Osteoblast (primary cell): ENCODE results near the gene MTMR1. TPM values are rescaled to one million over a fixed set of nuclear protein-coding genes. Genes with fewer than 3 reads are reported as not detected.

Experiments
- DNase-seq: peaks from one replicate; pipeline ENCODE4 v3.0.0; 2011; ENCODE audit warnings: low spot score, mixed read lengths; ENCODE audit not compliant: insufficient read length; ENCODE audit errors: missing footprints
- H2AFZ ChIP-seq: 2 replicates; pipeline ENCODE4 v1.6.0; 2011; ENCODE audit warnings: mild to moderate bottlenecking, low read length
- H3K27ac ChIP-seq: 2 replicates; pipeline ENCODE4 v1.5.1; 2011; ENCODE audit warnings: mild to moderate bottlenecking, low read depth, low read length, moderate library complexity
- H3K27me3 ChIP-seq: 2 replicates; pipeline ENCODE4 v1.6.0; 2012; ENCODE audit warnings: mild to moderate bottlenecking, control low read depth, inconsistent platforms, low read length, moderate library complexity; ENCODE audit not compliant: insufficient read depth
- H3K36me3 ChIP-seq: 2 replicates; pipeline ENCODE4 v1.5.1; 2011; ENCODE audit warnings: mild to moderate bottlenecking, low read length, control low read depth, moderate library complexity; ENCODE audit not compliant: insufficient read depth
- H3K4me1 ChIP-seq: 2 replicates; pipeline ENCODE4 v1.5.1; 2011; ENCODE audit warnings: mild to moderate bottlenecking, low read length, control low read depth, moderate library complexity; ENCODE audit not compliant: insufficient read depth
- H3K4me2 ChIP-seq: 2 replicates; pipeline ENCODE4 v1.6.0; 2011; ENCODE audit warnings: mild to moderate bottlenecking, low read length; ENCODE audit not compliant: insufficient read depth
- H3K4me3 ChIP-seq: fragments of 200-600 bp; sonication (generic); 3 replicates; pipeline ENCODE4 v1.5.1; 2012; ENCODE audit warnings: mild to moderate bottlenecking, low read length, inconsistent platforms; ENCODE audit not compliant: insufficient read depth
- H3K79me2 ChIP-seq: 2 replicates; pipeline ENCODE4 v1.6.0; 2012; ENCODE audit warnings: mild to moderate bottlenecking, low read length, control low read depth, inconsistent platforms; ENCODE audit not compliant: insufficient read depth
- H3K9me3 ChIP-seq: 2 replicates; pipeline ENCODE4 v1.5.1; 2011; ENCODE audit warnings: low read depth, low read length, control low read depth
- H4K20me1 ChIP-seq: 2 replicates; pipeline ENCODE4 v1.6.0; 2012; ENCODE audit warnings: mild to moderate bottlenecking, low read length, control low read depth; ENCODE audit not compliant: insufficient read depth
- CTCF ChIP-seq: IDR thresholded peaks from 2 replicates; pipeline ENCODE4 v1.5.1; 2011; ENCODE audit warnings: mild to moderate bottlenecking, low read depth, low read length, moderate library complexity; ENCODE audit errors: extremely low read depth
- total RNA-seq: library from RNA; depleted of rRNA; stranded (reverse); fragments of >200 nt; gene quantifications from 2 replicates; pipeline ENCODE4 v1.2.3, GENCODE V29; 2012

Gene MTMR1
- total RNA-seq, 1 donor = 17.0 TPM

GRCh38 chrX:150753357-150753756 lies 60.2 kb downstream of the MTMR1 start:
- H3K36me3 ChIP-seq = peaks cover 9% of the 10 kb centered on the region
- H3K79me2 ChIP-seq = no peaks in the 10 kb centered on the region
- no peak for DNase-seq

DNA sequence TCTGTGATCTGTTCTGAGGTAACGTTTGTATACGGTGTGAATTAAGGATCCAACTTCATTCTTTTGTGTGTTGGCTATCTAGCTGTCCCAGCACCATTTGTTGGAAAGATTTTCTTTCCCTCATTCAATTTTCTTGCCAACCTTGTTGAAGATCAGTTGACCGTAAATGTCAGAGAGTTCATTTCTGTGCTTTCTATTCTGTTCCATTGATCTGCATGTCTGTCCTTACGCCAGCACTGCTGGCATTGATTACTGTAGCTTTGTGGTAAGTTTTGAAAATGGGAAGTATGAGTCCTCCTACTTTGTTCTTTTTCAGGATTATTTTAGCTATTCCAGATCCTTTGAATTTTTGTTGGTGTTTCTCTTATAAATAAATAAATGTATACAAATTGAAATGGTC lies 60.8 kb downstream of the MTMR1 start:
- Histone ChIP-seq H3K4me3 (no peak overlapping the region), H3K4me2 (no peak overlapping the region), H2AFZ (no peak overlapping the region), H4K20me1 (no peaks in the 10 kb centered on the region), H3K79me2 (no peaks in the 10 kb centered on the region), H3K36me3 (peaks cover 9% of the 10 kb centered on the region), H3K9me3 (no peaks in the 10 kb centered on the region), H3K4me1 (no peaks in the 10 kb centered on the region), H3K27ac (no peak overlapping the region), H3K27me3 (no peaks in the 10 kb centered on the region)
- no peak for DNase-seq
- TF ChIP-seq CTCF = no peak

More at GRCh38 chrX:150753357-150753756, 60.2 kb downstream of the MTMR1 start:
- TF ChIP-seq CTCF = no peak
- Histone ChIP-seq H3K4me2 (no peak overlapping the region), H3K4me1 (no peaks in the 10 kb centered on the region), H3K27ac (no peak overlapping the region), H3K27me3 (no peaks in the 10 kb centered on the region), H3K9me3 (no peaks in the 10 kb centered on the region), H3K4me3 (no peak overlapping the region), H4K20me1 (no peaks in the 10 kb centered on the region), H2AFZ (no peak overlapping the region)

GRCh38 chrX:150757371-150757770 lies 64.2 kb downstream of the MTMR1 start:
- Histone ChIP-seq H3K79me2 (no peaks in the 10 kb centered on the region), H3K4me2 (no peak overlapping the region), H2AFZ (no peak overlapping the region), H3K36me3 (no peaks in the 10 kb centered on the region), H4K20me1 (no peaks in the 10 kb centered on the region), H3K4me1 (no peaks in the 10 kb centered on the region), H3K4me3 (no peak overlapping the region), H3K27me3 (no peaks in the 10 kb centered on the region), H3K27ac (no peak overlapping the region), H3K9me3 (no peaks in the 10 kb centered on the region)
- DNase-seq = no peak
- no peak for TF ChIP-seq CTCF

DNA sequence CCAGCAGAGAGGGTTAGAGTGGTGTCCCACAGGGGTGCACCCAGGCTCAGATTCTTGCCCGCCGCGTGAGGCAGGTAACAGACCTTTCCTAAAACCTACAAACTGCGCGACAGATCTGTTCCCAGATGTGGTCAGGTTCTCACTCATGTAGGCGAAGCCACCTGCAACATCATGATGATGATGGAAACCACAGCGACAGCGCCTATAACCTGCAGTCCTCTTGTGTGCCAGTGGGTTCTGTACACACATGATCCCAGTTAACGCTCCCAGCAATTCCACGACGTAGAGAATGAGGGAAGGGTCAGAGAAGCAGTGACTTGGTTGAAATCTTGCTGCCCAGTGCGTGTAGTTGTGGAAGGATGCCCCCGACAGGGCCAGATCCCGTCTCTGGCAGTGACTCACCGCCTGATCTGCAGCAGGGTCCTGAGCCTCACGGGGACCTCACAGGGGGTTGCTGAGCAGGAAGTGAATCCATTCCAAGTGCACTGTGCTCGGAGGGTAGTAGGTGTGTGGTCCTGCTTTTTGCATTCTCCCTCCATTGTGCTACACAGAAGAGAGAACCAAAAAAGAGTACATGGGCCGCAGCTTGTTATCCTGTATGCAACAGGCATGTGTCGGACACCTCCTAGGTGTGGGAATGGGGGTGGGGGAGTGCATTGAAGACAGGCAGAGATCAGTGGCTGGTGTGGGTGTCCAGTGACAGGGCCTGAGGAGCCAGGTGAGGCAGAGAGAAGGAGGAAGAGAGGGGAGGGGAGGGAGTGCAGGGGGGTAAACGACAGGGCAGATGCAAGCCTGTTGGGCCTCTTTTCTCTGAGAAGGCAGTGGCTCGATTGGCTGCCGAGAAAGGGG lies 66.6 kb downstream of the MTMR1 start:
- Histone ChIP-seq H3K9me3 (no peaks in the 10 kb centered on the region), H4K20me1 (no peaks in the 10 kb centered on the region), H3K27me3 (no peaks in the 10 kb centered on the region), H3K27ac (no peak overlapping the region), H2AFZ (no peak overlapping the region), H3K4me3 (no peak overlapping the region), H3K4me2 (no peak overlapping the region), H3K79me2 (no peaks in the 10 kb centered on the region), H3K36me3 (no peaks in the 10 kb centered on the region), H3K4me1 (no peaks in the 10 kb centered on the region)
- DNase-seq = peak; percentile 70
- TF ChIP-seq CTCF = no peak
